Daoy (cell line): Measurements from ENCODE around the gene ATP8B2. TPM values are rescaled to one million over a fixed set of nuclear protein-coding genes. Genes with fewer than 3 reads are reported as not detected.
A peak's percentile ranks its signal among the peaks of the same experiment; 100 is the strongest.
"Not testable (repeated sequence)": the region's sequence is repeated elsewhere in the genome, so short reads cannot be mapped to it uniquely, and the experiment has no call there.

Experiments
- DNase-seq: peaks from one replicate; pipeline ENCODE4 v3.0.0-alpha.2; 2015; ENCODE audit warnings: low read depth
- total RNA-seq: library from RNA; depleted of rRNA; stranded (reverse); fragments of >200 nt; shearing (Covaris generic); gene quantifications from 2 replicates; pipeline ENCODE4 v1.2.3, GENCODE V29; 2014

ATP8B2 gene
- total RNA-seq, 1 experiment from 2014 or later = 41.7 TPM

- peak; percentile 56 for DNase-seq
Observed at GRCh38 chr1:154344977-154345837, 19.9 kb downstream of the ATP8B2 start.

GRCh38 chr1:154346276-154346917 is 21.1 kb downstream of the ATP8B2 start:
- DNase-seq = no peak

GRCh38 chr1:154347961-154348360 is 22.6 kb downstream of the ATP8B2 start:
- no peak for DNase-seq

GRCh38 chr1:154348429-154349076 is 23.2 kb downstream of the ATP8B2 start:
- no peak for DNase-seq

GRCh38 chr1:154349121-154349520 is 23.8 kb downstream of the ATP8B2 start:
- no peak for DNase-seq

GRCh38 chr1:154350383-154350782 is 25.1 kb downstream of the ATP8B2 start:
- DNase-seq = no peak

GRCh38 chr1:154351363-154352068 is 26.2 kb downstream of the ATP8B2 start:
- DNase-seq = no peak

- DNase-seq = no peak
Observed at GRCh38 chr1:154352245-154352580, 26.9 kb downstream of the ATP8B2 start.

- peak; percentile 43 for DNase-seq
Observed at GRCh38 chr1:154352581-154353459, 27.5 kb downstream of the ATP8B2 start.

- DNase-seq = no peak
Observed at GRCh38 chr1:154353460-154353904, 28.2 kb downstream of the ATP8B2 start.

GRCh38 chr1:154353966-154354365 is 28.6 kb downstream of the ATP8B2 start:
- no peak for DNase-seq

- no peak for DNase-seq
Observed at GRCh38 chr1:154358519-154358918, 33.2 kb downstream of the ATP8B2 start.

- no peak for DNase-seq
Observed at GRCh38 chr1:154360288-154360687, 35.0 kb downstream of the ATP8B2 start.

- DNase-seq = not testable (repeated sequence)
Observed at GRCh38 chr1:154360881-154361280, 35.6 kb downstream of the ATP8B2 start.

GRCh38 chr1:154361357-154361756 is 36.0 kb downstream of the ATP8B2 start:
- DNase-seq = no peak

GRCh38 chr1:154371436-154371835 is 46.1 kb downstream of the ATP8B2 start:
- no peak for DNase-seq

GRCh38 chr1:154373777-154374357 is 48.5 kb downstream of the ATP8B2 start:
- DNase-seq = not testable (repeated sequence)

GRCh38 chr1:154379301-154379700 is 54.0 kb downstream of the ATP8B2 start:
- no peak for DNase-seq

- DNase-seq = no peak
Observed at GRCh38 chr1:154384650-154385489, 59.5 kb downstream of the ATP8B2 start.
